GM10847 (cell line): ENCODE data around the gene IL18RAP.

ENCODE experiments used
- POLR2A ChIP-seq: IDR thresholded peaks from 2 replicates; pipeline ENCODE4 v1.6.1; 2011; ENCODE audit not compliant: insufficient read length; ENCODE audit errors: extremely low read depth

IL18RAP gene

GRCh38 chr2:102499558-102499957, 76.6 kb downstream of the IL18RAP start:
- TF ChIP-seq POLR2A = no peak
